IPS-15b (cell line): ENCODE data around the gene A3GALT2.

Source experiments
- H3K27me3 ChIP-seq: one replicate; pipeline ENCODE4 v1.6.1; 2013; ENCODE audit warnings: low read length; ENCODE audit not compliant: control insufficient read depth, insufficient read depth
- H3K36me3 ChIP-seq: one replicate; pipeline ENCODE4 v1.6.1; 2013; ENCODE audit warnings: low read length; ENCODE audit not compliant: control insufficient read depth, insufficient read depth
- H3K4me1 ChIP-seq: one replicate; pipeline ENCODE4 v1.6.1; 2013; ENCODE audit warnings: mild to moderate bottlenecking, low read length; ENCODE audit not compliant: control insufficient read depth, insufficient read depth
- H3K4me3 ChIP-seq: one replicate; pipeline ENCODE4 v1.5.1; 2013; ENCODE audit warnings: low read depth, low read length
- H3K9ac ChIP-seq: one replicate; pipeline ENCODE4 v1.6.1; 2013; ENCODE audit warnings: low read depth, mild to moderate bottlenecking, low read length
- H3K9me3 ChIP-seq: one replicate; pipeline ENCODE4 v1.6.1; 2013; ENCODE audit warnings: mild to moderate bottlenecking, low read length; ENCODE audit not compliant: control insufficient read depth, insufficient read depth

Gene A3GALT2

GRCh38 chr1:33282791-33283190 is 38.1 kb downstream of the A3GALT2 start:
- Histone ChIP-seq H3K27me3 (no peaks in the 10 kb centered on the region), H3K4me3 (no peak overlapping the region), H3K9ac (no peak overlapping the region), H3K4me1 (no peaks in the 10 kb centered on the region), H3K9me3 (no peaks in the 10 kb centered on the region), H3K36me3 (peaks cover 9% of the 10 kb centered on the region)

- no peak overlapping the region for H3K4me3 ChIP-seq
- no peaks in the 10 kb centered on the region for H3K4me1 ChIP-seq
- no peaks in the 10 kb centered on the region for H3K9me3 ChIP-seq
- H3K36me3 ChIP-seq: peaks cover 9% of the 10 kb centered on the region
- H3K27me3 ChIP-seq: no peaks in the 10 kb centered on the region
- no peak overlapping the region for H3K9ac ChIP-seq
Observed at GRCh38 chr1:33281554-33282303, 39.2 kb downstream of the A3GALT2 start.

- Histone ChIP-seq H3K9ac (no peak overlapping the region), H3K4me3 (no peak overlapping the region), H3K36me3 (peaks cover 9% of the 10 kb centered on the region), H3K27me3 (no peaks in the 10 kb centered on the region), H3K4me1 (no peaks in the 10 kb centered on the region), H3K9me3 (no peaks in the 10 kb centered on the region)
Observed at GRCh38 chr1:33280091-33280661, 40.7 kb downstream of the A3GALT2 start.

- Histone ChIP-seq H3K4me1 (peaks cover 3% of the 10 kb centered on the region), H3K9me3 (no peaks in the 10 kb centered on the region), H3K36me3 (peaks cover 9% of the 10 kb centered on the region), H3K9ac (no peak overlapping the region), H3K4me3 (no peak overlapping the region), H3K27me3 (no peaks in the 10 kb centered on the region)
Observed at GRCh38 chr1:33277488-33278084, 43.3 kb downstream of the A3GALT2 start.

- no peaks in the 10 kb centered on the region for H3K9me3 ChIP-seq
- no peak overlapping the region for H3K9ac ChIP-seq
- peaks cover 6% of the 10 kb centered on the region for H3K36me3 ChIP-seq
- peaks cover 3% of the 10 kb centered on the region for H3K4me1 ChIP-seq
- no peaks in the 10 kb centered on the region for H3K27me3 ChIP-seq
- H3K4me3 ChIP-seq: no peak overlapping the region
Observed at GRCh38 chr1:33276573-33277298, 44.2 kb downstream of the A3GALT2 start.

GRCh38 chr1:33275706-33276572 is 45.0 kb downstream of the A3GALT2 start:
- Histone ChIP-seq H3K4me3 (no peak overlapping the region), H3K27me3 (no peaks in the 10 kb centered on the region), H3K36me3 (no peaks in the 10 kb centered on the region), H3K9ac (no peak overlapping the region), H3K9me3 (no peaks in the 10 kb centered on the region), H3K4me1 (peaks cover 3% of the 10 kb centered on the region)

- peaks cover 3% of the 10 kb centered on the region for H3K4me1 ChIP-seq
Observed at GRCh38 chr1:33275195-33275594, 45.7 kb downstream of the A3GALT2 start.

GRCh38 chr1:33274446-33274845 is 46.5 kb downstream of the A3GALT2 start:
- no peaks in the 10 kb centered on the region for H3K9me3 ChIP-seq
- H3K27me3 ChIP-seq: no peaks in the 10 kb centered on the region
- H3K36me3 ChIP-seq: no peaks in the 10 kb centered on the region
- H3K4me1 ChIP-seq: peaks cover 3% of the 10 kb centered on the region
- no peak overlapping the region for H3K9ac ChIP-seq
- H3K4me3 ChIP-seq: no peak overlapping the region

More at GRCh38 chr1:33275195-33275594, 45.7 kb downstream of the A3GALT2 start:
- H3K9me3 ChIP-seq: no peaks in the 10 kb centered on the region
- no peaks in the 10 kb centered on the region for H3K27me3 ChIP-seq
- no peak overlapping the region for H3K4me3 ChIP-seq
- no peak overlapping the region for H3K9ac ChIP-seq
- no peaks in the 10 kb centered on the region for H3K36me3 ChIP-seq

GRCh38 chr1:33273961-33274371 is 46.9 kb downstream of the A3GALT2 start:
- peaks cover 3% of the 10 kb centered on the region for H3K4me1 ChIP-seq
- H3K27me3 ChIP-seq: no peaks in the 10 kb centered on the region
- no peak overlapping the region for H3K4me3 ChIP-seq
- H3K9me3 ChIP-seq: no peaks in the 10 kb centered on the region
- H3K36me3 ChIP-seq: no peaks in the 10 kb centered on the region
- no peak overlapping the region for H3K9ac ChIP-seq

GRCh38 chr1:33273406-33273805 is 47.5 kb downstream of the A3GALT2 start:
- Histone ChIP-seq H3K9me3 (no peaks in the 10 kb centered on the region), H3K4me3 (no peak overlapping the region), H3K4me1 (peaks cover 3% of the 10 kb centered on the region), H3K27me3 (no peaks in the 10 kb centered on the region), H3K9ac (no peak overlapping the region), H3K36me3 (no peaks in the 10 kb centered on the region)

GRCh38 chr1:33272930-33273329 is 48.0 kb downstream of the A3GALT2 start:
- Histone ChIP-seq H3K4me1 (peaks cover 5% of the 10 kb centered on the region), H3K4me3 (no peak overlapping the region), H3K27me3 (no peaks in the 10 kb centered on the region), H3K36me3 (no peaks in the 10 kb centered on the region), H3K9me3 (no peaks in the 10 kb centered on the region), H3K9ac (no peak overlapping the region)
